Right lobe of liver (tissue), 6 donors: ENCODE measurements around the gene ING1. TPM values are rescaled to one million over a fixed set of nuclear protein-coding genes. Genes with fewer than 3 reads are reported as not detected.
"Not testable (repeated sequence)": the region's sequence is repeated elsewhere in the genome, so short reads cannot be mapped to it uniquely, and the experiment has no call there.

Source experiments
- ATAC-seq, 4 donors: fragments of 200-7000 bp; cut with Tn5 transposase; one replicate each; pipeline ENCODE4 v1.9.1; 2020; ENCODE audit warnings: mild to moderate bottlenecking in 4 of 4, moderate library complexity in 4 of 4
- DNase-seq, 3 donors: peaks; one replicate each; pipeline ENCODE4 v3.0.0-alpha.2; 2020
- H3K27ac ChIP-seq, 3 donors: fragments of 200-600 bp; one replicate each; pipeline ENCODE4 v1.8.0; 2022
- H3K27me3 ChIP-seq, 2 donors: fragments of 200-600 bp; one replicate each; pipeline ENCODE4 v1.8.0; 2022
- H3K36me3 ChIP-seq, 4 donors: fragments of 200-600 bp; sonication (generic) in 1 of 4; one replicate each; pipeline versions ENCODE4 v1.5.1 to v1.8.0; 2017 to 2022; ENCODE audit warnings: control low read depth in 1 of 4
- H3K4me1 ChIP-seq, 4 donors: fragments of 200-600 bp; sonication (generic) in 1 of 4; one replicate each; pipeline versions ENCODE4 v1.5.1 to v1.8.0; 2017 to 2022; ENCODE audit warnings: control low read depth in 1 of 4
- H3K4me3 ChIP-seq, 3 donors: fragments of 200-600 bp; one replicate each; pipeline ENCODE4 v1.8.0; 2022
- H3K9me3 ChIP-seq, 4 donors: fragments of 200-600 bp; sonication (generic) in 1 of 4; one replicate each; pipeline versions ENCODE4 v1.5.1 to v1.8.0; 2017 to 2022; ENCODE audit warnings: control low read depth in 1 of 4
- CTCF ChIP-seq, 4 donors: fragments of 200-600 bp in 3 of 4; fragments of 450-650 bp in 1 of 4; IDR thresholded peaks; one replicate each; pipeline versions ENCODE4 v1.5.1 to v1.8.0; 2016 to 2022; ENCODE audit warnings: antibody characterized with exemption in 4 of 4, mild to moderate bottlenecking in 2 of 4
- POLR2A ChIP-seq: fragments of 450-650 bp; IDR thresholded peaks from one replicate; pipeline ENCODE4 v1.6.1; 2017; ENCODE audit warnings: antibody characterized with exemption, mild to moderate bottlenecking
- WGBS: methylation state at CpG from one replicate; pipeline ENCODE4 v1.1.6; 2018; ENCODE audit warnings: low coverage, low lambda C conversion rate; ENCODE audit not compliant: insufficient coverage; ENCODE audit errors: missing lambda C conversion rate; 5-methylcytosine and 5-hydroxymethylcytosine counted together
- intact Hi-C, 2 donors: fragments of 100-400 bp; cut with DNase I; formaldehyde crosslinking; loops; one replicate each; pipeline versions ENCODE4 v1.11.2 to v1.14.1; 2022
- total RNA-seq, 6 experiments: library from RNA; depleted of rRNA in 2 of 6; stranded (reverse); fragments of >200 nt in 2 of 6; fragmentation: NEBNext Ultra II Directional in 3 of 6; extraction: Animal tissue kit (Norgen Biotek cat#: 25700) in 3 of 6; gene quantifications; one replicate each; pipeline versions ENCODE4 v1.1.0 to v1.2.4, GENCODE V29; 2016 to 2023
- donor health status: DM: no; HTN: yes; CAD: no.
- donor health status: DM: no; HTN: no; CAD: no.
- donor health status: DM: no; HTN: no; CAD: no.
- donor health status: DM: no; HTN: yes; CAD: no.
- donor health status: DM: no; HTN: yes; CAD: no.

The ING1 gene
- total RNA-seq, 6 experiments from 2014 or later, result 3.8 to 12.0 (median 8.8) TPM

GRCh38 chr13:110723598-110723997, 10.1 kb downstream of the ING1 start:
- H3K9me3 ChIP-seq, result no peaks in the 10 kb centered on the region
- no peaks in the 10 kb centered on the region for H3K27me3 ChIP-seq
- H3K27ac ChIP-seq, result no peak overlapping the region
- H3K4me1 ChIP-seq, result no peaks in the 10 kb centered on the region
- TF ChIP-seq POLR2A, result no peak
- no peak for TF ChIP-seq CTCF (IDR thresholded peaks at IDR 0.05)
- WGBS, result 75% methylated on average over 5 of the region's 8 CpGs
- H3K4me3 ChIP-seq, result no peak overlapping the region
- ATAC-seq, result no peak
- intact Hi-C loops, result no loop called here
- peaks cover 5 to 28% (median 8%) of the 10 kb centered on the region in 4 donors for H3K36me3 ChIP-seq
- DNase-seq, result no peak

- H3K27me3 ChIP-seq, ATAC-seq, H3K4me1 ChIP-seq, intact Hi-C loops, DNase-seq, H3K36me3 ChIP-seq, H3K27ac ChIP-seq, H3K4me3 ChIP-seq, H3K9me3 ChIP-seq: not testable (repeated sequence)
- 94% methylated on average over 3 of the region's 6 CpGs for WGBS
These were observed 12.7 kb downstream of the ING1 start for GRCh38 chr13:110726153-110726552.

GRCh38 chr13:110726726-110727125, 13.2 kb downstream of the ING1 start:
- no peaks in the 10 kb centered on the region for H3K27me3 ChIP-seq
- H3K4me1 ChIP-seq, result no peaks in the 10 kb centered on the region
- ATAC-seq (peak in 2 of 4 donors; percentile 21 to 37), DNase-seq (no peak)
- peaks cover 0 to 3% (median 0%) of the 10 kb centered on the region in 4 donors for H3K36me3 ChIP-seq
- no peak for TF ChIP-seq POLR2A
- WGBS, result 71% methylated on average over 7 of the region's 9 CpGs
- no peaks in the 10 kb centered on the region for H3K9me3 ChIP-seq
- no peak overlapping the region for H3K27ac ChIP-seq
- H3K4me3 ChIP-seq, result no peak overlapping the region
- intact Hi-C loops, result no loop called here

- no peak for TF ChIP-seq POLR2A
- no peak for TF ChIP-seq CTCF (IDR thresholded peaks at IDR 0.05)
- intact Hi-C loops, result loop anchor here in 1 of 2 donors (10.0 kb wide), 1 partner anchor 64 kb away; no protein-coding TSS in a partner anchor
- no peak overlapping the region for H3K4me3 ChIP-seq
- ATAC-seq, result no peak
- WGBS, result 84% methylated on average over 1 of the region's 3 CpGs
- H3K27me3 ChIP-seq, result no peaks in the 10 kb centered on the region
- H3K27ac ChIP-seq, result no peak overlapping the region
- H3K4me1 ChIP-seq, result no peaks in the 10 kb centered on the region
- no peaks in the 10 kb centered on the region for H3K9me3 ChIP-seq
- no peaks in the 10 kb centered on the region for H3K36me3 ChIP-seq
- no peak for DNase-seq
These were observed 17.6 kb downstream of the ING1 start for GRCh38 chr13:110731072-110731471.

GRCh38 chr13:110734561-110734960, 21.1 kb downstream of the ING1 start:
- no peak overlapping the region for H3K27ac ChIP-seq
- no peak overlapping the region for H3K4me3 ChIP-seq
- TF ChIP-seq POLR2A (no peak), CTCF (IDR thresholded peaks at IDR 0.05) (no peak)
- DNase-seq, result no peak
- no peaks in the 10 kb centered on the region for H3K36me3 ChIP-seq
- 84% methylated on average over 5 of the region's 5 CpGs for WGBS
- H3K9me3 ChIP-seq, result no peaks in the 10 kb centered on the region
- intact Hi-C loops, result loop anchor here in 1 of 2 donors (10.0 kb wide), 1 partner anchor 60 kb away; no protein-coding TSS in a partner anchor
- no peaks in the 10 kb centered on the region for H3K27me3 ChIP-seq
- no peaks in the 10 kb centered on the region for H3K4me1 ChIP-seq
- no peak for ATAC-seq

GRCh38 chr13:110737555-110737954, 24.1 kb downstream of the ING1 start:
- Histone ChIP-seq H3K27ac (no peak overlapping the region), H3K4me3 (no peak overlapping the region), H3K4me1 (no peaks in the 10 kb centered on the region), H3K27me3 (no peaks in the 10 kb centered on the region), H3K9me3 (no peaks in the 10 kb centered on the region), H3K36me3 (no peaks in the 10 kb centered on the region)
- no peak for TF ChIP-seq CTCF (IDR thresholded peaks at IDR 0.05)
- no peak for TF ChIP-seq POLR2A
- ATAC-seq (no peak), DNase-seq (no peak)
- intact Hi-C loops, result loop anchor here in 1 of 2 donors (10.0 kb wide), 1 partner anchor 57 kb away; no protein-coding TSS in a partner anchor
